ENCODE results near the gene LIMA1. TPM values are rescaled to one million over a fixed set of nuclear protein-coding genes. Genes with fewer than 3 reads are reported as not detected.

LIMA1 gene
- total RNA-seq, 2 experiments from 2014 or later: 6.2 to 20.4 TPM

DNA sequence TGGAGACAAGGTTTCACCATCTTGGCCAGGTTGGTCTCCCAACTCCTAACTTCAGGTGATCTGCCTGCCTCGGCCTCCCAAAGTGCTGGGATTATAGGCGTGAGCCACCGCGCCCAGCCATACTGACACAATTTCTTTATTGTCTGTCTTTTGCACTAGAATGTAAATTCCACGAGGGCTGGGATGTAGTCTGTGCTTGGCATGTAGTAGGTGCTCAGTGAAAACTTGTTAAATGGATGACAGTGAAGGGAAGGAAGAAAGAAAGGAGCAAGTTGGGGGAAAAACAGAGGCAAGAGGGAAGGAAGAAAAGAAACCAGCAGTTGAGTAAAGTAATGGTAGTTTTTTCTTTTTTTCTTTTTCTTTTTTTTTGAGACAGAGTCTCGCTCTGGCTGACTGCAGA lies 53.1 kb downstream of the LIMA1 start:
- Histone ChIP-seq H2AFZ (ENCODE audit: low read length) (no peak overlapping the region), H3K27ac (ENCODE audit: low read depth, low read length, poor library complexity, severe bottlenecking) (no peak overlapping the region), H3K9me2 (ENCODE audit: insufficient read depth, low read length) (no peaks in the 10 kb centered on the region), H4K20me1 (ENCODE audit: insufficient read depth, low read length) (no peaks in the 10 kb centered on the region), H3K79me2 (ENCODE audit: insufficient read depth, low read depth, low read length) (no peaks in the 10 kb centered on the region), H3K9me3 (ENCODE audit: low read length) (no peaks in the 10 kb centered on the region), H3K36me3 (ENCODE audit: insufficient read depth, low read length) (no peaks in the 10 kb centered on the region), H3K4me1 (ENCODE audit: insufficient read depth, low read length, poor library complexity, severe bottlenecking) (peaks cover 5% of the 10 kb centered on the region), H3K4me2 (ENCODE audit: low read length) (no peak overlapping the region), H3K4me3 (ENCODE audit: low read depth, low read length, poor library complexity, severe bottlenecking) (no peak overlapping the region)
- DNase-seq (ENCODE audit: low spot score): no peak
- intact Hi-C loops (cut with micrococcal nuclease; ENCODE audit: unreplicated experiment): no loop called here
- no peak for TF ChIP-seq EZH2phosphoT487 (IDR thresholded peaks at IDR 0.05; ENCODE audit: borderline replicate concordance, low read depth, low read length)
- TF ChIP-seq, protein P1, sequence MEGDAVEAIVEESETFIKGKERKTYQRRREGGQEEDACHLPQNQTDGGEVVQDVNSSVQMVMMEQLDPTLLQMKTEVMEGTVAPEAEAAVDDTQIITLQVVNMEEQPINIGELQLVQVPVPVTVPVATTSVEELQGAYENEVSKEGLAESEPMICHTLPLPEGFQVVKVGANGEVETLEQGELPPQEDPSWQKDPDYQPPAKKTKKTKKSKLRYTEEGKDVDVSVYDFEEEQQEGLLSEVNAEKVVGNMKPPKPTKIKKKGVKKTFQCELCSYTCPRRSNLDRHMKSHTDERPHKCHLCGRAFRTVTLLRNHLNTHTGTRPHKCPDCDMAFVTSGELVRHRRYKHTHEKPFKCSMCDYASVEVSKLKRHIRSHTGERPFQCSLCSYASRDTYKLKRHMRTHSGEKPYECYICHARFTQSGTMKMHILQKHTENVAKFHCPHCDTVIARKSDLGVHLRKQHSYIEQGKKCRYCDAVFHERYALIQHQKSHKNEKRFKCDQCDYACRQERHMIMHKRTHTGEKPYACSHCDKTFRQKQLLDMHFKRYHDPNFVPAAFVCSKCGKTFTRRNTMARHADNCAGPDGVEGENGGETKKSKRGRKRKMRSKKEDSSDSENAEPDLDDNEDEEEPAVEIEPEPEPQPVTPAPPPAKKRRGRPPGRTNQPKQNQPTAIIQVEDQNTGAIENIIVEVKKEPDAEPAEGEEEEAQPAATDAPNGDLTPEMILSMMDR (conservative IDR thresholded peaks at IDR 0.05; ENCODE audit: low read length): no peak
- POLR2A ChIA-PET: interaction anchor here (1.7 kb wide), 1 partner anchor 13 kb away, joined by 4 read pairs; no protein-coding TSS in a partner anchor
- CTCF ChIA-PET (ENCODE audit: unreplicated experiment): no interaction called here
- no TSS peak for BruUV-seq (replicated peaks)

DNA sequence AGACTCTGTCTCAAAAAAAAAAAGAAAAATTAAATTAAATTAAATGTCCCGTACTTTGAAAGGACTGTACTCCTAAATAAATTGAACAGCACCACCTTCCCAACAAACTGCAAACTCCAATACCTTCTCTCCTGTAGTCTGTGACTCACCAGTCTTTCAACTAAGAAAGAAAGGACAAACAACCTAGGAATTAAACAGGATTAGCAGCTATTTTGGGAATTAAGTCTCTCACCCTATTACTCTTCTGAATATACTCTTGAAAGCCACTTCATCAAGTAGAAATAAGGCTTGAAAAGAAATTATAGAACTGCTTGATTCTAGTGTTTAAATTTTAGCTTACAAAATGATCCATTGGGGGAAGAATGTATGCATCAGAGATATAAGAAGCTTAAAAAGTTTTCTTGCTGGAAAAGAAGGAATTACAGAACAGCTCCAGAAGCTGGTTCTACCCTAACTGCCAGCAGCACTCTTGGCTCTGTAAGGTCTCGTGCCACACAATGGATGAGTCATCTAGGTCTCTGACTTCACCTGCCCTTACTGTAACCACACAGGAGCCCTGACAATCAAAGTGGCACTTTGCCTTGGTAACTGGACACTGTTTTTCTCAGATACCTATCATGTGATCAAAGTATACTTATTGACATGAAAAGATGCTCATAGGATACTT lies 59.2 kb downstream of the LIMA1 start:
- peak; percentile 71 for DNase-seq (ENCODE audit: low spot score)
- Histone ChIP-seq H3K79me2 (ENCODE audit: insufficient read depth, low read depth, low read length) (peaks cover 33% of the 10 kb centered on the region), H3K9me2 (ENCODE audit: insufficient read depth, low read length) (no peaks in the 10 kb centered on the region), H3K9me3 (ENCODE audit: low read length) (no peaks in the 10 kb centered on the region), H3K4me1 (ENCODE audit: insufficient read depth, low read length, poor library complexity, severe bottlenecking) (peaks cover 39% of the 10 kb centered on the region), H3K36me3 (ENCODE audit: insufficient read depth, low read length) (no peaks in the 10 kb centered on the region), H3K4me3 (ENCODE audit: low read depth, low read length, poor library complexity, severe bottlenecking) (peak overlapping the region; percentile 20), H3K4me2 (ENCODE audit: low read length) (peak overlapping the region; percentile 74), H2AFZ (ENCODE audit: low read length) (peak overlapping the region; percentile 83), H4K20me1 (ENCODE audit: insufficient read depth, low read length) (no peaks in the 10 kb centered on the region), H3K27ac (ENCODE audit: low read depth, low read length, poor library complexity, severe bottlenecking) (peak overlapping the region; percentile 86)
- ChIA-PET CTCF (ENCODE audit: unreplicated experiment) (no interaction called here), POLR2A (interaction anchor here (0.5 to 1.3 kb wide), 7 partner anchors 17 to 947 kb away, joined by 3 to 6 read pairs (median 4); no protein-coding TSS in a partner anchor)
- BruUV-seq (replicated peaks): no TSS peak
- TF ChIP-seq, protein P1 (conservative IDR thresholded peaks at IDR 0.05; ENCODE audit: low read length): no peak
- no peak for TF ChIP-seq EZH2phosphoT487 (IDR thresholded peaks at IDR 0.05; ENCODE audit: borderline replicate concordance, low read depth, low read length)
- intact Hi-C loops (cut with micrococcal nuclease; ENCODE audit: unreplicated experiment): loop anchor here (5.0 kb wide), 3 partner anchors 112 to 382 kb away; partner anchors contain the start of genes BCDIN3D, COX14 and LARP4
